A549 (cell line): ENCODE results near the gene MMP14. TPM values are rescaled to one million over a fixed set of nuclear protein-coding genes. Genes with fewer than 3 reads are reported as not detected.
A peak's percentile ranks its signal among the peaks of the same experiment; 100 is the strongest.

Source experiments
- ATAC-seq, 2 experiments: fragments of 200-7000 bp in 1 of 2; fragments of >200 bp in 1 of 2; cut with Nextera tagmentation in 1 of 2; cut with Tn5 transposase in 1 of 2; 3 replicates each; pipeline versions ENCODE4 v1.8.0 to v1.9.1; 2018 to 2020; ENCODE audit warnings: mild to moderate bottlenecking in 1 of 2, moderate library complexity in 1 of 2
- CTCF ChIA-PET: fragments of 300-600 bp; sonication (Branson Sonifier 250); formaldehyde crosslinking; extraction: SDS; loops from one replicate; lab custom pipeline; 2021; ENCODE audit warnings: antibody characterized with exemption, inconsistent platforms; lab: Yijun Ruan, JAX
- POLR2A ChIA-PET: fragments of 350-600 bp; formaldehyde crosslinking; extraction: SDS; loops from one replicate; lab custom pipeline; 2021; ENCODE audit warnings: antibody characterized with exemption, inconsistent platforms; lab: Yijun Ruan, JAX
- DNase-seq, 2 experiments: peaks; one replicate each; pipeline versions ENCODE4 v3.0.0 to v3.0.0-alpha.2; 2011 to 2016; ENCODE audit warnings: low read depth in 1 of 2, low spot score in 1 of 2
- FAIRE-seq: peaks from 2 replicates; lab custom pipeline; 2011; peaks lifted over from hg19 to GRCh38; lab: Jason Lieb, UNC
- H3K27ac ChIP-seq, 2 experiments: fragments of >200 bp; sonication (Bioruptor Twin); formaldehyde crosslinking; 3 replicates each; pipeline ENCODE4 v1.5.1; 2016 to 2017
- H3K4me1 ChIP-seq: fragments of >200 bp; sonication (Bioruptor Twin); formaldehyde crosslinking; 3 replicates; pipeline ENCODE4 v1.6.1; 2016
- H3K4me2 ChIP-seq: fragments of >200 bp; sonication (Bioruptor Twin); formaldehyde crosslinking; 3 replicates; pipeline ENCODE4 v1.6.1; 2016
- H3K4me3 ChIP-seq: fragments of >200 bp; sonication (Bioruptor Twin); formaldehyde crosslinking; 3 replicates; pipeline ENCODE4 v1.5.1; 2016
- H3K9me3 ChIP-seq: fragments of >200 bp; sonication (Bioruptor Twin); formaldehyde crosslinking; 3 replicates; pipeline ENCODE4 v1.6.1; 2016
- BHLHE40 ChIP-seq: IDR thresholded peaks from 2 replicates; pipeline ENCODE4 v1.6.1; 2012; ENCODE audit warnings: low read depth, low read length, inconsistent platforms
- CBX2 ChIP-seq: fragments of 200-600 bp; sonication (generic); IDR thresholded peaks from 2 replicates; pipeline ENCODE4 v1.6.1; 2016; ENCODE audit warnings: low read depth, mild to moderate bottlenecking, borderline replicate concordance
- CBX8 ChIP-seq: fragments of 200-600 bp; sonication (generic); IDR thresholded peaks from 2 replicates; pipeline ENCODE4 v1.6.1; 2016
- CEBPB ChIP-seq, 2 experiments: fragments of >200 bp in 1 of 2; sonication (Bioruptor Twin) in 1 of 2; formaldehyde crosslinking in 1 of 2; IDR thresholded peaks; 2 replicates each; pipeline ENCODE4 v1.6.1; 2012 to 2016
- CHD4 ChIP-seq: fragments of 200-600 bp; sonication (generic); IDR thresholded peaks from 2 replicates; pipeline ENCODE4 v1.6.1; 2016; ENCODE audit warnings: antibody characterized with exemption, mild to moderate bottlenecking, borderline replicate concordance
- EHF ChIP-seq: fragments of 250-450 bp; sonication (Bioruptor Pico); IDR thresholded peaks from 2 replicates; pipeline ENCODE4 v1.5.0; 2020; ENCODE audit warnings: mild to moderate bottlenecking
- EP300 ChIP-seq, 2 experiments: fragments of >200 bp; sonication (Bioruptor Twin); formaldehyde crosslinking; IDR thresholded peaks; 2 replicates in 1 of 2; 3 replicates in 1 of 2; pipeline ENCODE4 v1.6.1; 2016 to 2017
- ESRRA ChIP-seq: fragments of 150-350 bp; IDR thresholded peaks from 2 replicates; pipeline ENCODE4 v1.6.1; 2014; ENCODE audit warnings: mild to moderate bottlenecking, low read length, borderline replicate concordance
- FOSB ChIP-seq: fragments of 250-450 bp; sonication (Bioruptor Pico); IDR thresholded peaks from 2 replicates; pipeline ENCODE4 v1.5.0; 2020; ENCODE audit warnings: mild to moderate bottlenecking, moderate library complexity
- HEYL ChIP-seq: fragments of 250-450 bp; sonication (Bioruptor Pico); IDR thresholded peaks from 2 replicates; pipeline ENCODE4 v1.8.0; 2021; ENCODE audit warnings: mild to moderate bottlenecking, moderate library complexity
- HOXA7 ChIP-seq: fragments of 250-450 bp; sonication (Bioruptor Pico); IDR thresholded peaks from 2 replicates; pipeline ENCODE4 v1.5.0; 2020; ENCODE audit warnings: mild to moderate bottlenecking, moderate library complexity
- JUN ChIP-seq, 2 experiments: fragments of >200 bp; sonication (Bioruptor Twin); formaldehyde crosslinking; IDR thresholded peaks; 2 replicates in 1 of 2; 3 replicates in 1 of 2; pipeline ENCODE4 v1.6.1; 2016 to 2017
- JUNB ChIP-seq: fragments of >200 bp; sonication (Bioruptor Twin); formaldehyde crosslinking; IDR thresholded peaks from 2 replicates; pipeline ENCODE4 v1.6.1; 2016
- KDM1A ChIP-seq: fragments of 200-600 bp; sonication (generic); IDR thresholded peaks from 2 replicates; pipeline ENCODE4 v1.6.1; 2016; ENCODE audit warnings: low read depth, mild to moderate bottlenecking
- MYC ChIP-seq: IDR thresholded peaks from 2 replicates; pipeline ENCODE4 v1.6.1; 2012; ENCODE audit warnings: mild to moderate bottlenecking, inconsistent platforms, low read length, improper control_type of control experiment, borderline replicate concordance
- NPAS2 ChIP-seq: fragments of 250-450 bp; sonication (Bioruptor Pico); IDR thresholded peaks from 2 replicates; pipeline ENCODE4 v1.8.0; 2022; ENCODE audit warnings: mild to moderate bottlenecking, moderate library complexity, borderline replicate concordance
- POLR2AphosphoS2 ChIP-seq: conservative IDR thresholded peaks from 2 replicates; pipeline ENCODE4 v1.6.1; 2012; ENCODE audit warnings: low read length, improper control_type of control experiment, inconsistent platforms
- RAD21 ChIP-seq, 2 experiments: fragments of >200 bp in 1 of 2; sonication (Bioruptor Twin) in 1 of 2; formaldehyde crosslinking in 1 of 2; IDR thresholded peaks in 1 of 2; conservative IDR thresholded peaks in 1 of 2; 2 replicates in 1 of 2; 3 replicates in 1 of 2; pipeline ENCODE4 v1.6.1; 2012 to 2018; ENCODE audit warnings: inconsistent platforms in 1 of 2
- RFX5 ChIP-seq: fragments of 450-650 bp; IDR thresholded peaks from 2 replicates; pipeline ENCODE4 v1.7.1; 2014; ENCODE audit warnings: antibody characterized with exemption, mild to moderate bottlenecking, moderate library complexity
- RNF2 ChIP-seq: fragments of 200-600 bp; sonication (generic); IDR thresholded peaks from 2 replicates; pipeline ENCODE4 v1.6.1; 2016; ENCODE audit warnings: low read depth, mild to moderate bottlenecking, antibody characterized with exemption, moderate library complexity, borderline replicate concordance
- SMC3 ChIP-seq: fragments of >200 bp; sonication (Bioruptor Twin); formaldehyde crosslinking; IDR thresholded peaks from 3 replicates; pipeline ENCODE4 v1.6.1; 2018; ENCODE audit warnings: inconsistent platforms
- TFCP2L1 ChIP-seq: fragments of 250-450 bp; sonication (Bioruptor Pico); IDR thresholded peaks from 2 replicates; pipeline ENCODE4 v1.5.0; 2021; ENCODE audit warnings: mild to moderate bottlenecking
- TP53 ChIP-seq: fragments of 250-450 bp; sonication (Bioruptor Pico); IDR thresholded peaks from 2 replicates; pipeline ENCODE4 v1.5.0; 2021; ENCODE audit warnings: mild to moderate bottlenecking, moderate library complexity
- USF2 ChIP-seq: fragments of 450-650 bp; IDR thresholded peaks from 2 replicates; pipeline ENCODE4 v1.6.1; 2014; ENCODE audit warnings: antibody characterized with exemption
- ZC3H11A ChIP-seq: fragments of 450-650 bp; IDR thresholded peaks from 2 replicates; pipeline ENCODE4 v1.6.1; 2014; ENCODE audit warnings: antibody characterized with exemption, mild to moderate bottlenecking
- ZFP36 ChIP-seq: fragments of 450-650 bp; IDR thresholded peaks from 2 replicates; pipeline ENCODE4 v1.6.1; 2014; ENCODE audit warnings: borderline replicate concordance; ENCODE audit not compliant: partially characterized antibody
- ZNF302 ChIP-seq: fragments of 250-450 bp; sonication (Bioruptor Pico); IDR thresholded peaks from 2 replicates; pipeline ENCODE4 v1.9.0; 2021; ENCODE audit warnings: inconsistent platforms, mild to moderate bottlenecking, moderate library complexity
- WGBS: methylation state at CpG from one replicate; pipeline ENCODE4 v1.1.6; 2017; ENCODE audit errors: missing lambda C conversion rate; 5-methylcytosine and 5-hydroxymethylcytosine counted together
- polyA plus RNA-seq, 4 experiments: library from polyadenylated mRNA; depleted of rRNA in 3 of 4; stranded (reverse); fragments of >200 nt; fragmentation: RNase III in 1 of 4; extraction: RNeasy Plus Mini Kit Qiagen cat#74134 plus additional on column Dnase treatment in 1 of 4; gene quantifications; 2 replicates in 3 of 4; 3 replicates in 1 of 4; pipeline ENCODE4 v1.2.3, GENCODE V29; 2011 to 2017
- TF ChIP-seq, protein P1 (sequence below): fragments of 150-350 bp; IDR thresholded peaks from 2 replicates; pipeline ENCODE4 v1.6.1; 2014; ENCODE audit warnings: low read depth, mild to moderate bottlenecking, low read length
- TF ChIP-seq, protein P2 (sequence below): fragments of >200 bp; sonication (Bioruptor Twin); formaldehyde crosslinking; IDR thresholded peaks from 3 replicates; pipeline ENCODE4 v1.6.1; 2016
- TF ChIP-seq, protein P3 (sequence below): fragments of 250-450 bp; sonication (Bioruptor Pico); IDR thresholded peaks from 2 replicates; pipeline ENCODE4 v1.5.0; 2020; ENCODE audit warnings: low read depth, mild to moderate bottlenecking, moderate library complexity

Gene MMP14
- polyA plus RNA-seq, 2 of the 4 experiments (the other 2 are of a cell fraction) = 1.5 to 1.9 TPM

DNA sequence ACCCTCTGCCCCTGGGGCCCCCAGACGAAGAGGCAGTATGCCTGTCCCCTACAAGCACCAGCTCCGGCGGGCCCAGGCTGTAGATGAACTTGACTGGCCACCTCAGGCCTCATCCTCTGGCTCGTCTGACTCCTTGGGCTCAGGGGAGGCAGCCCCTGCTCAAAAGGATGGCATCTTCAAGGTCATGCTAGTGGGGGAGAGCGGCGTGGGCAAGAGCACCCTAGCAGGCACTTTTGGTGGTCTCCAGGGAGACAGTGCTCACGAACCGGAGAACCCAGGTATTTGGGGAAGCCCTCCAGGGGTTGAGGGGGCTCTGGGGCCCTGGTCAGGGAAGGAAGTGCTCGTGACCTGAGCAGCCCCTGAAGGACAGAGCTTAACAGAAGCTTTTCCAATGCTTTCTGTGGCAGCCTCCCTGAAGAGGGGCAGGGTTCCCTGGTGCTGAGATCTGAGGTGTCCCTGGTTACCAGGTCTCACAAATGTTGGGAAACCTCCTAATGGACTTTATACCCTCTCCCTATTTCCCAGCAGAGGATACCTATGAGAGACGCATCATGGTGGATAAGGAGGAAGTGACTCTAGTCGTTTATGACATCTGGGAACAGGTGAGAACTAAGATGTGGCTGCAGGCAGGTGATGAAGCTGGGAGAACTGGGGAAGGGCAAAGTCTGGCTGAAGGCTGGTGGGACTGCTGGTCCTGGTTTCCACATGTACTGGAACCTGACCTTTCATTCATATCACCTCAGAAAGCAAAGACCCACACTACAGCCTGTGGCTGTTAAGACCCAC lies 48.5 kb downstream of the MMP14 start:
- ChIA-PET POLR2A (interaction anchor here (2.0 kb wide), 1 partner anchor 34 kb away, joined by 5 read pairs; the partner anchor contains the start of gene RBM23), CTCF (interaction anchor here (1.2 to 23.1 kb wide), 10 partner anchors 11 to 329 kb away, joined by 3 to 368 read pairs (median 8); partner anchors contain the start of gene LRP10)
- H3K4me2 ChIP-seq = no peak overlapping the region
- no peak for DNase-seq
- H3K4me1 ChIP-seq = peaks cover 13% of the 10 kb centered on the region
- no peak overlapping the region for H3K27ac ChIP-seq
- no peak for ATAC-seq
- FAIRE-seq = no peak
- H3K9me3 ChIP-seq = no peaks in the 10 kb centered on the region
- TF ChIP-seq CBX2 = no peak
- TF ChIP-seq, protein P1, sequence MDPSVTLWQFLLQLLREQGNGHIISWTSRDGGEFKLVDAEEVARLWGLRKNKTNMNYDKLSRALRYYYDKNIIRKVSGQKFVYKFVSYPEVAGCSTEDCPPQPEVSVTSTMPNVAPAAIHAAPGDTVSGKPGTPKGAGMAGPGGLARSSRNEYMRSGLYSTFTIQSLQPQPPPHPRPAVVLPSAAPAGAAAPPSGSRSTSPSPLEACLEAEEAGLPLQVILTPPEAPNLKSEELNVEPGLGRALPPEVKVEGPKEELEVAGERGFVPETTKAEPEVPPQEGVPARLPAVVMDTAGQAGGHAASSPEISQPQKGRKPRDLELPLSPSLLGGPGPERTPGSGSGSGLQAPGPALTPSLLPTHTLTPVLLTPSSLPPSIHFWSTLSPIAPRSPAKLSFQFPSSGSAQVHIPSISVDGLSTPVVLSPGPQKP = no peak
- no peak for TF ChIP-seq JUNB
- no peak for TF ChIP-seq JUN (IDR thresholded peaks at IDR 0.05)
- TF ChIP-seq, protein P2, sequence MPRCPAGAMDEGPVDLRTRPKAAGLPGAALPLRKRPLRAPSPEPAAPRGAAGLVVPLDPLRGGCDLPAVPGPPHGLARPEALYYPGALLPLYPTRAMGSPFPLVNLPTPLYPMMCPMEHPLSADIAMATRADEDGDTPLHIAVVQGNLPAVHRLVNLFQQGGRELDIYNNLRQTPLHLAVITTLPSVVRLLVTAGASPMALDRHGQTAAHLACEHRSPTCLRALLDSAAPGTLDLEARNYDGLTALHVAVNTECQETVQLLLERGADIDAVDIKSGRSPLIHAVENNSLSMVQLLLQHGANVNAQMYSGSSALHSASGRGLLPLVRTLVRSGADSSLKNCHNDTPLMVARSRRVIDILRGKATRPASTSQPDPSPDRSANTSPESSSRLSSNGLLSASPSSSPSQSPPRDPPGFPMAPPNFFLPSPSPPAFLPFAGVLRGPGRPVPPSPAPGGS = no peak
- no peak for TF ChIP-seq CHD4
- no peak for TF ChIP-seq NPAS2
- no peak for TF ChIP-seq FOSB (CRISPR knock-in tag)
- no peak for TF ChIP-seq ZFP36
- no peak for TF ChIP-seq EHF
- no peak for TF ChIP-seq HEYL (CRISPR knock-in tag)
- TF ChIP-seq EP300 (IDR thresholded peaks at IDR 0.05) = no peak
- TF ChIP-seq TP53 (CRISPR knock-in tag) = no peak
- no peak for TF ChIP-seq RAD21 (conservative IDR thresholded peaks at IDR 0.05 in 1 of 2, IDR thresholded peaks at IDR 0.05 in 1 of 2)
- TF ChIP-seq SMC3 = no peak
- TF ChIP-seq, protein P3, sequence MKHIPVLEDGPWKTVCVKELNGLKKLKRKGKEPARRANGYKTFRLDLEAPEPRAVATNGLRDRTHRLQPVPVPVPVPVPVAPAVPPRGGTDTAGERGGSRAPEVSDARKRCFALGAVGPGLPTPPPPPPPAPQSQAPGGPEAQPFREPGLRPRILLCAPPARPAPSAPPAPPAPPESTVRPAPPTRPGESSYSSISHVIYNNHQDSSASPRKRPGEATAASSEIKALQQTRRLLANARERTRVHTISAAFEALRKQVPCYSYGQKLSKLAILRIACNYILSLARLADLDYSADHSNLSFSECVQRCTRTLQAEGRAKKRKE = no peak
- no peak for TF ChIP-seq RNF2
- WGBS = 84% methylated on average over 10 of the region's 11 CpGs
- H3K4me3 ChIP-seq = no peak overlapping the region

- POLR2A ChIA-PET = interaction anchor here (1.0 to 2.9 kb wide), 3 partner anchors 11 to 33 kb away, joined by 4 to 11 read pairs (median 5); partner anchors contain the start of genes LRP10 and RBM23
- ATAC-seq = no peak
- TF ChIP-seq POLR2AphosphoS2 = no peak
- TF ChIP-seq USF2 = no peak
- no peak for TF ChIP-seq RNF2
- TF ChIP-seq ZC3H11A = no peak
- no peak for TF ChIP-seq MYC
- TF ChIP-seq HOXA7 (CRISPR knock-in tag) = no peak
- no peak for TF ChIP-seq ZNF302 (CRISPR knock-in tag)
- TF ChIP-seq BHLHE40 = no peak
- TF ChIP-seq, protein P2 = no peak
- no peak for TF ChIP-seq CEBPB (IDR thresholded peaks at IDR 0.05)
- no peak for TF ChIP-seq TP53 (CRISPR knock-in tag)
- TF ChIP-seq, protein P1 = no peak
- no peak for TF ChIP-seq CBX8
- no peak for TF ChIP-seq RFX5
- no peak for TF ChIP-seq TFCP2L1 (CRISPR knock-in tag)
- no peak for TF ChIP-seq ESRRA
- no peak for TF ChIP-seq KDM1A
These were observed 49.6 kb downstream of the MMP14 start for GRCh38 chr14:22885975-22886374.

More at GRCh38 chr14:22885975-22886374, 49.6 kb downstream of the MMP14 start:
- Histone ChIP-seq H3K4me3 (peak overlapping the region; percentile 61), H3K4me2 (peak overlapping the region; percentile 73), H3K9me3 (no peaks in the 10 kb centered on the region), H3K4me1 (peaks cover 18% of the 10 kb centered on the region), H3K27ac (peak overlapping the region; percentile 87 to 93)
- CTCF ChIA-PET = interaction anchor here (0.9 to 23.1 kb wide), 5 partner anchors 10 to 316 kb away, joined by 3 to 368 read pairs (median 7); partner anchors contain the start of gene LRP10
- FAIRE-seq (no peak), DNase-seq (no peak)
- WGBS = 94% methylated on average over 21 of the region's 21 CpGs
